ENCODE measurements around the gene PLD5.

Gene PLD5

GRCh38 chr1:242546849-242547729 is 22.6 kb upstream of the PLD5 start:
- no peaks in the 10 kb centered on the region for H3K9me2 ChIP-seq (ENCODE audit: low read depth, low read length)
- no peaks in the 10 kb centered on the region for H3K4me1 ChIP-seq (ENCODE audit: insufficient read depth, low read length, severe bottlenecking)
- H3K27ac ChIP-seq (ENCODE audit: low read depth, low read length, poor library complexity, severe bottlenecking): no peak overlapping the region
- H3F3A ChIP-seq (ENCODE audit: insufficient read depth, low read length): no peaks in the 10 kb centered on the region
- H3K79me2 ChIP-seq (ENCODE audit: insufficient read depth, low read length): no peaks in the 10 kb centered on the region
- H3K9me3 ChIP-seq (ENCODE audit: low read length): no peaks in the 10 kb centered on the region
- no peak overlapping the region for H3K4me3 ChIP-seq (ENCODE audit: low read depth, low read length, poor library complexity, severe bottlenecking)
- no peaks in the 10 kb centered on the region for H4K20me1 ChIP-seq (ENCODE audit: insufficient read depth, low read length)
- H3K9ac ChIP-seq (ENCODE audit: low read length): no peak overlapping the region
- no peaks in the 10 kb centered on the region for H3K36me3 ChIP-seq (ENCODE audit: insufficient read depth, low read length)
- no peak overlapping the region for H3K4me2 ChIP-seq (ENCODE audit: low read length)
- no peak overlapping the region for H2AFZ ChIP-seq (ENCODE audit: low read length)
- TF ChIP-seq CTCF (IDR thresholded peaks at IDR 0.05; ENCODE audit: low read length): no peak
- no peak for TF ChIP-seq EZH2 (IDR thresholded peaks at IDR 0.05; ENCODE audit: borderline replicate concordance, low read length)
- H3K27me3 ChIP-seq (ENCODE audit: insufficient read depth, low read length): no peaks in the 10 kb centered on the region

DNA sequence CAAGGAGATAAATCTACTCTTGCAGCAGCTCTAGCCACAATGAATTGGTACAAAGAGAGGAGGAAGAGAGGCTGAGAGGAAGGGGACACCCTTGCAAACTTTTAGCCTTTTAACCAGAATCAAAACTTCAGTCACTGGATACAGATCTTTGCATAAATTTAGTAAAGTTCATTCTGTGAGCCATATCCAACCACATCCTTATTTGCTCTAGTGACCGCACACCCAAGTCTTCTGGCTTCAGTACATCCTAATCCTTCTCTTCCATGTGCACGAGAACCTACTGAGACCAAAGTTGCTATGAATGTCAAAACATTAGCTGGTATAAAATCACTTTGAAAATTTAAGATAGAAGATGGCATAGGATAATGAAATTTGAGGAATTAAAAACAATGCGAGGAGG is 21.9 kb upstream of the PLD5 start:
- H3K27ac ChIP-seq (ENCODE audit: low read depth, low read length, poor library complexity, severe bottlenecking): no peak overlapping the region
- no peaks in the 10 kb centered on the region for H3K27me3 ChIP-seq (ENCODE audit: insufficient read depth, low read length)
- no peak for TF ChIP-seq EZH2 (IDR thresholded peaks at IDR 0.05; ENCODE audit: borderline replicate concordance, low read length)
- no peak for TF ChIP-seq CTCF (IDR thresholded peaks at IDR 0.05; ENCODE audit: low read length)

GRCh38 chr1:242544071-242544470 is 19.6 kb upstream of the PLD5 start:
- H3F3A ChIP-seq (ENCODE audit: insufficient read depth, low read length): no peaks in the 10 kb centered on the region

More for the DNA sequence above, 21.9 kb upstream of the PLD5 start:
- H3K9me3 ChIP-seq (ENCODE audit: low read length): no peaks in the 10 kb centered on the region
- no peak overlapping the region for H2AFZ ChIP-seq (ENCODE audit: low read length)
- no peak overlapping the region for H3K4me2 ChIP-seq (ENCODE audit: low read length)
- H3K9ac ChIP-seq (ENCODE audit: low read length): no peak overlapping the region
- no peaks in the 10 kb centered on the region for H3K4me1 ChIP-seq (ENCODE audit: insufficient read depth, low read length, severe bottlenecking)
- H3K36me3 ChIP-seq (ENCODE audit: insufficient read depth, low read length): no peaks in the 10 kb centered on the region
- no peaks in the 10 kb centered on the region for H3F3A ChIP-seq (ENCODE audit: insufficient read depth, low read length)
- no peaks in the 10 kb centered on the region for H3K79me2 ChIP-seq (ENCODE audit: insufficient read depth, low read length)
- no peak overlapping the region for H3K4me3 ChIP-seq (ENCODE audit: low read depth, low read length, poor library complexity, severe bottlenecking)
- no peaks in the 10 kb centered on the region for H4K20me1 ChIP-seq (ENCODE audit: insufficient read depth, low read length)
- H3K9me2 ChIP-seq (ENCODE audit: low read depth, low read length): no peaks in the 10 kb centered on the region

More at GRCh38 chr1:242544071-242544470, 19.6 kb upstream of the PLD5 start:
- no peak for TF ChIP-seq EZH2 (IDR thresholded peaks at IDR 0.05; ENCODE audit: borderline replicate concordance, low read length)
- TF ChIP-seq CTCF (IDR thresholded peaks at IDR 0.05; ENCODE audit: low read length): no peak
- Histone ChIP-seq H3K27me3 (ENCODE audit: insufficient read depth, low read length) (no peaks in the 10 kb centered on the region), H3K36me3 (ENCODE audit: insufficient read depth, low read length) (no peaks in the 10 kb centered on the region), H3K27ac (ENCODE audit: low read depth, low read length, poor library complexity, severe bottlenecking) (no peak overlapping the region), H3K9me2 (ENCODE audit: low read depth, low read length) (no peaks in the 10 kb centered on the region), H4K20me1 (ENCODE audit: insufficient read depth, low read length) (no peaks in the 10 kb centered on the region), H3K79me2 (ENCODE audit: insufficient read depth, low read length) (no peaks in the 10 kb centered on the region), H3K4me1 (ENCODE audit: insufficient read depth, low read length, severe bottlenecking) (no peaks in the 10 kb centered on the region), H3K4me3 (ENCODE audit: low read depth, low read length, poor library complexity, severe bottlenecking) (no peak overlapping the region), H3K4me2 (ENCODE audit: low read length) (no peak overlapping the region), H3K9ac (ENCODE audit: low read length) (no peak overlapping the region), H2AFZ (ENCODE audit: low read length) (no peak overlapping the region), H3K9me3 (ENCODE audit: low read length) (no peaks in the 10 kb centered on the region)

Measured in OCI-LY1 (cell line).